K562 (cell line): ENCODE data around the gene RNU6-1. TPM values are rescaled to one million over a fixed set of nuclear protein-coding genes. Genes with fewer than 3 reads are reported as not detected.
A peak's percentile ranks its signal among the peaks of the same experiment; 100 is the strongest.

Experiments used
- CBFA2T3 ChIP-seq: fragments of 450-650 bp; IDR thresholded peaks from 2 replicates; pipeline ENCODE4 v1.6.1; 2017
- EZH2 ChIP-seq: IDR thresholded peaks from 2 replicates; pipeline ENCODE4 v1.6.1; 2012; ENCODE audit warnings: low read depth, mild to moderate bottlenecking, inconsistent platforms, low read length, borderline replicate concordance
- FOXM1 ChIP-seq, 2 experiments: fragments of 450-650 bp in 1 of 2; sonication (generic) in 1 of 2; formaldehyde crosslinking in 1 of 2; IDR thresholded peaks; 2 replicates each; pipeline versions ENCODE4 v1.6.1 to v1.9.0; 2017 to 2022; ENCODE audit warnings: low read depth in 2 of 2, mild to moderate bottlenecking in 2 of 2, missing genetic modification reagents in 1 of 2, moderate library complexity in 1 of 2
- HDAC3 ChIP-seq: fragments of 450-650 bp; IDR thresholded peaks from 2 replicates; pipeline ENCODE4 v1.6.1; 2018; ENCODE audit warnings: borderline replicate concordance, mild to moderate bottlenecking, moderate library complexity; ENCODE audit not compliant: partially characterized antibody
- HDAC8 ChIP-seq: fragments of 450-650 bp; IDR thresholded peaks from 2 replicates; pipeline ENCODE4 v1.6.1; 2016; ENCODE audit warnings: mild to moderate bottlenecking, missing genetic modification characterization, moderate library complexity, missing compliant biosample characterization
- NR2C2 ChIP-seq, 2 experiments: fragments of 200-800 bp in 1 of 2; sonication (Bioruptor generic) in 1 of 2; sonication (generic) in 1 of 2; formaldehyde crosslinking in 1 of 2; IDR thresholded peaks; 2 replicates each; pipeline versions ENCODE4 v1.6.1 to v1.8.0; 2016 to 2022; ENCODE audit warnings: mild to moderate bottlenecking in 1 of 2, missing compliant biosample characterization in 1 of 2, missing genetic modification characterization in 1 of 2, missing genetic modification reagents in 1 of 2
- NRF1 ChIP-seq, 2 experiments: fragments of 450-650 bp; IDR thresholded peaks in 1 of 2; conservative IDR thresholded peaks in 1 of 2; 2 replicates each; pipeline ENCODE4 v1.6.1; 2014; ENCODE audit warnings: mild to moderate bottlenecking in 2 of 2
- NUFIP1 ChIP-seq: fragments of 450-650 bp; IDR thresholded peaks from 2 replicates; pipeline ENCODE4 v1.6.1; 2018; ENCODE audit not compliant: partially characterized antibody
- PYGO2 ChIP-seq: fragments of 450-650 bp; IDR thresholded peaks from 2 replicates; pipeline ENCODE4 v1.6.1; 2016; ENCODE audit warnings: mild to moderate bottlenecking, missing genetic modification characterization, moderate library complexity, missing compliant biosample characterization
- SOX6 ChIP-seq: fragments of 450-650 bp; IDR thresholded peaks from 2 replicates; pipeline ENCODE4 v1.6.1; 2014; ENCODE audit warnings: mild to moderate bottlenecking
- ZBTB43 ChIP-seq: sonication (generic); formaldehyde crosslinking; IDR thresholded peaks from 2 replicates; pipeline ENCODE4 v1.8.0; 2023; ENCODE audit warnings: mild to moderate bottlenecking, missing genetic modification reagents
- ZKSCAN1 ChIP-seq: fragments of 150-350 bp; IDR thresholded peaks from 2 replicates; pipeline ENCODE4 v1.6.1; 2016; ENCODE audit warnings: low read depth, low read length
- ZNF274 ChIP-seq: IDR thresholded peaks from 2 replicates; pipeline ENCODE4 v1.6.1; 2011; ENCODE audit warnings: low read depth, mild to moderate bottlenecking, low read length, moderate library complexity, borderline replicate concordance
- ZNF277 ChIP-seq: fragments of 250-450 bp; sonication (Bioruptor Pico); IDR thresholded peaks from 2 replicates; pipeline ENCODE4 v1.8.0; 2022; ENCODE audit warnings: inconsistent platforms, mild to moderate bottlenecking, moderate library complexity, borderline replicate concordance
- ZNF512 ChIP-seq: IDR thresholded peaks from 2 replicates; pipeline ENCODE4 v1.6.1; 2016; ENCODE audit warnings: missing genetic modification characterization, missing compliant biosample characterization
- ZNF518B ChIP-seq: fragments of 250-450 bp; sonication (Bioruptor Pico); IDR thresholded peaks from 2 replicates; pipeline ENCODE4 v1.5.0; 2021; ENCODE audit warnings: mild to moderate bottlenecking, moderate library complexity
- ZNF589 ChIP-seq: fragments of 200-800 bp; sonication (Bioruptor generic); IDR thresholded peaks from 2 replicates; pipeline ENCODE4 v1.6.1; 2016; ENCODE audit warnings: low read depth, missing genetic modification characterization, missing compliant biosample characterization
- ZNF785 ChIP-seq: fragments of 250-450 bp; sonication (Bioruptor Pico); IDR thresholded peaks from 2 replicates; pipeline ENCODE4 v1.4.0; 2020; ENCODE audit warnings: mild to moderate bottlenecking
- ZNF79 ChIP-seq: fragments of 250-450 bp; sonication (Bioruptor Pico); IDR thresholded peaks from 2 replicates; pipeline ENCODE4 v1.4.0; 2020; ENCODE audit warnings: low read depth, mild to moderate bottlenecking, moderate library complexity
- polyA plus RNA-seq, 8 experiments: library from polyadenylated mRNA; depleted of rRNA in 4 of 8; stranded (reverse) in 5 of 8; unstranded in 3 of 8; fragments of >200 nt; fragmentation: Nextera tagmentation in 2 of 8; fragmentation: Illumina TruSeq in 1 of 8; extraction: Ambion mirVana in 2 of 8; extraction: Trizol in 1 of 8; gene quantifications; 2 replicates each; pipeline versions ENCODE4 v1.2.1 to v1.2.3, GENCODE V29; 2011 to 2014; ENCODE audit warnings: inconsistent platforms in 1 of 8, missing spikeins in 1 of 8
- total RNA-seq, 7 experiments: library from RNA; depleted of rRNA in 6 of 7; stranded (reverse); fragments of >200 nt in 6 of 7; fragmentation: Illumina TruSeq in 2 of 7; extraction: Trizol in 2 of 7; gene quantifications; 2 replicates each; pipeline versions ENCODE4 v1.2.1 to v1.2.3, GENCODE V29; 2011 to 2021; ENCODE audit warnings: low replicate concordance in 1 of 7

The RNU6-1 gene
- total and polyA plus RNA-seq, 9 of the 15 experiments (the other 6 are each of a cell fraction or from before 2014, with no cell fraction given) = not detected

GRCh38 chr15:67839929-67840748, at the start of gene RNU6-1 (continued):
- TF ChIP-seq ZNF512 (tag) (no peak), ZKSCAN1 (no peak), ZNF589 (CRISPR knock-in tag) (peak; percentile 45; the same call in 1 of the 2 replicates), HDAC8 (tag) (0 out of 2 replicates have a peak, but pooled peaks have one; percentile 39), EZH2 (no peak), ZNF274 (no peak), SOX6 (peak; percentile 37; the same call in 1 of the 2 replicates), HDAC3 (peak; percentile 14), ZNF79 (CRISPR knock-in tag) (no peak), ZNF518B (CRISPR knock-in tag) (no peak), NUFIP1 (no peak), CBFA2T3 (no peak), PYGO2 (tag) (no peak), FOXM1 (IDR thresholded peaks at IDR 0.05; ENCODE audit: low read depth) (peak; percentile 53), FOXM1 (CRISPR knock-in tag; IDR thresholded peaks at IDR 0.05; ENCODE audit: low read depth) (no peak), ZNF785 (no peak), NR2C2 (CRISPR knock-in tag; IDR thresholded peaks at IDR 0.05) (peak; percentile 46; the same call in 1 of the 2 replicates), NR2C2 (tag; IDR thresholded peaks at IDR 0.05) (peak; percentile 81), ZBTB43 (CRISPR knock-in tag) (no peak), ZNF277 (CRISPR knock-in tag) (no peak), NRF1 (conservative IDR thresholded peaks at IDR 0.05 in 1 of 2, IDR thresholded peaks at IDR 0.05 in 1 of 2) (peak; percentile 90 to 92)
